HepG2 (cell line): ENCODE data around the gene CCR9. TPM values are rescaled to one million over a fixed set of nuclear protein-coding genes. Genes with fewer than 3 reads are reported as not detected.

Experiments used
- BORCS8-MEF2B ChIP-seq: sonication (generic); formaldehyde crosslinking; IDR thresholded peaks from 2 replicates; pipeline ENCODE4 v1.8.0; 2022; ENCODE audit warnings: mild to moderate bottlenecking, missing genetic modification reagents
- CBX2 ChIP-seq, 2 experiments: fragments of 200-600 bp in 1 of 2; sonication (generic); formaldehyde crosslinking in 1 of 2; IDR thresholded peaks; 2 replicates each; pipeline versions ENCODE4 v1.7.0 to v1.8.1; 2018 to 2022; ENCODE audit warnings: low read depth in 2 of 2, low read length in 1 of 2, mild to moderate bottlenecking in 1 of 2, missing genetic modification reagents in 1 of 2
- CEBPG ChIP-seq: IDR thresholded peaks from 2 replicates; pipeline ENCODE4 v1.6.1; 2016
- GTF2F1 ChIP-seq: fragments of 150-350 bp; IDR thresholded peaks from 2 replicates; pipeline ENCODE4 v1.6.1; 2014; ENCODE audit warnings: low read length
- KDM5B ChIP-seq: sonication (generic); formaldehyde crosslinking; IDR thresholded peaks from 2 replicates; pipeline ENCODE4 v1.4.0; 2020; ENCODE audit warnings: missing genetic modification reagents, mild to moderate bottlenecking, borderline replicate concordance
- NAIF1 ChIP-seq: sonication (generic); formaldehyde crosslinking; IDR thresholded peaks from 2 replicates; pipeline ENCODE4 v1.5.0; 2020; ENCODE audit warnings: mild to moderate bottlenecking, missing genetic modification reagents, borderline replicate concordance
- NFATC3 ChIP-seq: sonication (generic); formaldehyde crosslinking; IDR thresholded peaks from 2 replicates; pipeline ENCODE4 v1.5.1; 2020; ENCODE audit warnings: mild to moderate bottlenecking, missing genetic modification reagents
- NKX3-1 ChIP-seq: sonication (generic); formaldehyde crosslinking; IDR thresholded peaks from 2 replicates; pipeline ENCODE4 v1.5.0; 2020; ENCODE audit warnings: missing genetic modification reagents
- PHF20 ChIP-seq: sonication (generic); formaldehyde crosslinking; IDR thresholded peaks from 2 replicates; pipeline ENCODE4 v1.5.0; 2020; ENCODE audit warnings: mild to moderate bottlenecking, missing genetic modification reagents
- RFX5 ChIP-seq: IDR thresholded peaks from 2 replicates; pipeline ENCODE4 v1.6.1; 2011; ENCODE audit warnings: low read depth, low read length, improper control_type of control experiment
- SRSF9 ChIP-seq: fragments of 200-400 bp; formaldehyde crosslinking; IDR thresholded peaks from 2 replicates; pipeline ENCODE4 v1.6.1; 2018; ENCODE audit warnings: borderline replicate concordance, mild to moderate bottlenecking, low read depth, low read length; ENCODE audit not compliant: insufficient read depth, poor library complexity, severe bottlenecking
- XBP1 ChIP-seq: sonication (generic); formaldehyde crosslinking; IDR thresholded peaks from 2 replicates; pipeline ENCODE4 v1.5.0; 2020; ENCODE audit warnings: missing genetic modification reagents
- ZNF260 ChIP-seq: sonication (generic); formaldehyde crosslinking; IDR thresholded peaks from 2 replicates; pipeline ENCODE4 v1.4.0; 2020; ENCODE audit warnings: missing genetic modification reagents, low read depth, mild to moderate bottlenecking, borderline replicate concordance
- ZNF3 ChIP-seq: IDR thresholded peaks from 2 replicates; pipeline ENCODE4 v1.7.0; 2017; ENCODE audit warnings: inconsistent platforms
- ZNF30 ChIP-seq: sonication (generic); formaldehyde crosslinking; IDR thresholded peaks from 2 replicates; pipeline ENCODE4 v1.5.0; 2020; ENCODE audit warnings: mild to moderate bottlenecking, missing genetic modification reagents
- ZNF383 ChIP-seq: sonication (generic); formaldehyde crosslinking; IDR thresholded peaks from 2 replicates; pipeline ENCODE4 v1.4.0; 2020; ENCODE audit warnings: missing genetic modification reagents, mild to moderate bottlenecking, borderline replicate concordance
- ZNF792 ChIP-seq: IDR thresholded peaks from 2 replicates; pipeline ENCODE4 v1.6.1; 2016
- ZNF841 ChIP-seq: sonication (generic); formaldehyde crosslinking; IDR thresholded peaks from 2 replicates; pipeline ENCODE4 v1.8.1; 2023; ENCODE audit warnings: missing genetic modification reagents, borderline replicate concordance
- polyA plus RNA-seq, 8 experiments: library from polyadenylated mRNA; depleted of rRNA in 3 of 8; stranded (reverse) in 7 of 8; unstranded in 1 of 8; fragments of >200 nt; fragmentation: Illumina TruSeq in 4 of 8; extraction: Trizol in 4 of 8; gene quantifications; 2 replicates each; pipeline versions ENCODE4 v1.2.1 to v1.2.3, GENCODE V29; 2011 to 2016; ENCODE audit warnings: low read depth in 4 of 8, missing spikeins in 1 of 8, mixed read lengths in 1 of 8; ENCODE audit not compliant: insufficient read depth in 1 of 8
- total RNA-seq, 5 experiments: library from RNA; depleted of rRNA; stranded (reverse); fragments of >200 nt; fragmentation: Illumina TruSeq; extraction: Trizol; gene quantifications; 2 replicates each; pipeline ENCODE4 v1.2.3, GENCODE V29; 2016; ENCODE audit warnings: low read depth in 1 of 5
- TF ChIP-seq, protein P1 (sequence below): IDR thresholded peaks from 2 replicates; pipeline ENCODE4 v1.6.1; 2016
- TF ChIP-seq, protein P2 (sequence below): sonication (generic); formaldehyde crosslinking; IDR thresholded peaks from 2 replicates; pipeline ENCODE4 v1.5.0; 2020; ENCODE audit warnings: missing genetic modification reagents

CCR9 gene
- total and polyA plus RNA-seq, 2 of the 13 experiments (the other 11 are each of a cell fraction or from before 2014, with no cell fraction given), result not detected

- TF ChIP-seq ZNF260 (CRISPR knock-in tag), result no peak
- no peak for TF ChIP-seq NFATC3 (CRISPR knock-in tag)
- TF ChIP-seq, protein P1, sequence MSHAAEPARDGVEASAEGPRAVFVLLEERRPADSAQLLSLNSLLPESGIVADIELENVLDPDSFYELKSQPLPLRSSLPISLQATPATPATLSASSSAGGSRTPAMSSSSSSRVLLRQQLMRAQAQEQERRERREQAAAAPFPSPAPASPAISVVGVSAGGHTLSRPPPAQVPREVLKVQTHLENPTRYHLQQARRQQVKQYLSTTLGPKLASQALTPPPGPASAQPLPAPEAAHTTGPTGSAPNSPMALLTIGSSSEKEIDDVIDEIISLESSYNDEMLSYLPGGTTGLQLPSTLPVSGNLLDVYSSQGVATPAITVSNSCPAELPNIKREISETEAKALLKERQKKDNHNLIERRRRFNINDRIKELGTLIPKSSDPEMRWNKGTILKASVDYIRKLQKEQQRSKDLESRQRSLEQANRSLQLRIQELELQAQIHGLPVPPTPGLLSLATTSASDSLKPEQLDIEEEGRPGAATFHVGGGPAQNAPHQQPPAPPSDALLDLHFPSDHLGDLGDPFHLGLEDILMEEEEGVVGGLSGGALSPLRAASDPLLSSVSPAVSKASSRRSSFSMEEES, result peak; percentile 93
- TF ChIP-seq KDM5B, result peak; percentile 86; the same call in 1 of the 2 replicates
- TF ChIP-seq ZNF383 (CRISPR knock-in tag), result no peak
- no peak for TF ChIP-seq CBX2 (IDR thresholded peaks at IDR 0.05; ENCODE audit: low read depth, low read length)
- TF ChIP-seq CBX2 (CRISPR knock-in tag; IDR thresholded peaks at IDR 0.05; ENCODE audit: low read depth), result no peak
- peak; percentile 98 for TF ChIP-seq CEBPG (CRISPR knock-in tag)
- TF ChIP-seq ZNF3, result no peak
- TF ChIP-seq NKX3-1, result peak; percentile 41; the same call in 1 of the 2 replicates
- no peak for TF ChIP-seq ZNF30 (CRISPR knock-in tag)
- no peak for TF ChIP-seq ZNF841
- TF ChIP-seq XBP1 (CRISPR knock-in tag), result 0 out of 2 replicates have a peak, but pooled peaks have one; percentile 29
- TF ChIP-seq NAIF1, result no peak
- no peak for TF ChIP-seq GTF2F1
- peak; percentile 84 for TF ChIP-seq PHF20
- no peak for TF ChIP-seq SRSF9
- TF ChIP-seq, protein P2, sequence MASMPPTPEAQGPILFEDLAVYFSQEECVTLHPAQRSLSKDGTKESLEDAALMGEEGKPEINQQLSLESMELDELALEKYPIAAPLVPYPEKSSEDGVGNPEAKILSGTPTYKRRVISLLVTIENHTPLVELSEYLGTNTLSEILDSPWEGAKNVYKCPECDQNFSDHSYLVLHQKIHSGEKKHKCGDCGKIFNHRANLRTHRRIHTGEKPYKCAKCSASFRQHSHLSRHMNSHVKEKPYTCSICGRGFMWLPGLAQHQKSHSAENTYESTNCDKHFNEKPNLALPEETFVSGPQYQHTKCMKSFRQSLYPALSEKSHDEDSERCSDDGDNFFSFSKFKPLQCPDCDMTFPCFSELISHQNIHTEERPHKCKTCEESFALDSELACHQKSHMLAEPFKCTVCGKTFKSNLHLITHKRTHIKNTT (CRISPR knock-in tag), result no peak
- peak; percentile 51; the same call in 1 of the 2 replicates for TF ChIP-seq ZNF792 (CRISPR knock-in tag)
- TF ChIP-seq RFX5, result no peak
- 0 out of 2 replicates have a peak, but pooled peaks have one; percentile 16 for TF ChIP-seq BORCS8-MEF2B (CRISPR knock-in tag)
Measured at GRCh38 chr3:45841757-45842491, 44.4 kb upstream of the CCR9 start, which contains the start of gene LZTFL1 (continued).
